LNCaP clone FGC (cell line): ENCODE results near the gene ZC3H7A.

Source experiments
- DNase-seq: peaks from one replicate; pipeline ENCODE4 v3.0.0-alpha.2; 2011; ENCODE audit warnings: low read depth
- H3K4me3 ChIP-seq: 2 replicates; pipeline ENCODE4 v1.5.1; 2011; ENCODE audit warnings: mild to moderate bottlenecking, low read depth, low read length, control low read depth
- TF ChIP-seq, protein P1 (sequence below): IDR thresholded peaks from 2 replicates; pipeline ENCODE4 v1.5.1; 2012; ENCODE audit warnings: mild to moderate bottlenecking; ENCODE audit not compliant: control insufficient read depth, insufficient read depth; ENCODE audit errors: extremely low read depth

The ZC3H7A gene

DNA sequence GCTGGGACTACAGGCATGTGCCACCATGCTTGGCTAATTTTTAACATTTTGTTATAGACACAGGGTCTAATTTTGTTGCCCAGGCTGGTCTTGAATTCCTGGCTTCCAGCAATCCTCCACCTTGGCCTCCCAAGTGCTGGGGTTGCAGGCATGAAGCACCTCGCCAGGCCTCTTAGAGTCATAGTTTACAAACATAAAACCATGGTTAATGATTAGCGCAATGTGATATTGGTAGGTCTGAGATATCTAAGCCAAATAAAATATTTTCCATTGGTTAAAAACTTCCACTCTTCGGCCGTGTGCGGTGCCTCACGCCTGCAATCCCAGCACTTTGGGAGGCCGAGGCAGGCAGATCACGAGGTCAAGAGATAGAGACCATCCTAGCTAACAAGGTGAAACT is 71.0 kb downstream of the ZC3H7A start:
- TF ChIP-seq, protein P1, sequence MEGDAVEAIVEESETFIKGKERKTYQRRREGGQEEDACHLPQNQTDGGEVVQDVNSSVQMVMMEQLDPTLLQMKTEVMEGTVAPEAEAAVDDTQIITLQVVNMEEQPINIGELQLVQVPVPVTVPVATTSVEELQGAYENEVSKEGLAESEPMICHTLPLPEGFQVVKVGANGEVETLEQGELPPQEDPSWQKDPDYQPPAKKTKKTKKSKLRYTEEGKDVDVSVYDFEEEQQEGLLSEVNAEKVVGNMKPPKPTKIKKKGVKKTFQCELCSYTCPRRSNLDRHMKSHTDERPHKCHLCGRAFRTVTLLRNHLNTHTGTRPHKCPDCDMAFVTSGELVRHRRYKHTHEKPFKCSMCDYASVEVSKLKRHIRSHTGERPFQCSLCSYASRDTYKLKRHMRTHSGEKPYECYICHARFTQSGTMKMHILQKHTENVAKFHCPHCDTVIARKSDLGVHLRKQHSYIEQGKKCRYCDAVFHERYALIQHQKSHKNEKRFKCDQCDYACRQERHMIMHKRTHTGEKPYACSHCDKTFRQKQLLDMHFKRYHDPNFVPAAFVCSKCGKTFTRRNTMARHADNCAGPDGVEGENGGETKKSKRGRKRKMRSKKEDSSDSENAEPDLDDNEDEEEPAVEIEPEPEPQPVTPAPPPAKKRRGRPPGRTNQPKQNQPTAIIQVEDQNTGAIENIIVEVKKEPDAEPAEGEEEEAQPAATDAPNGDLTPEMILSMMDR, result no peak
- no peak for DNase-seq
- no peak overlapping the region for H3K4me3 ChIP-seq

- TF ChIP-seq, protein P1, result no peak
These were observed 71.6 kb downstream of the ZC3H7A start for GRCh38 chr16:11725457-11725856.

DNA sequence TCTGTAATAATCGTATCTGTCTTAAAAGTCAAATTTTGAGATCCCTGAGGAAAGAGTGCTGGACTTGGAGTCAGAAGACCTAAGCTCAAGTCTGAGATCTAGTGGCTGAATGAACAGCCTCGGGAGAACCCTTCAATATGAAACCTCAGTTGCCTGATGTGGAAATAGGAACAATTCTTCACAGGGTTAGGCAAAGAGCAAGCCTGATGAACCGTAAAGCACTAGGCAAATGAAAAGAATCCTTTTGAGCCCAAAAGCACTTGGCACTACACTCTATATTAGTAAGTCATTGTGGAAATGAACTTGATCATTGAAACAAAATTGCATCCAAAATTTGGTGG is 74.6 kb downstream of the ZC3H7A start:
- H3K4me3 ChIP-seq, result no peak overlapping the region
- TF ChIP-seq, protein P1, result no peak
- no peak for DNase-seq

More at GRCh38 chr16:11725457-11725856, 71.6 kb downstream of the ZC3H7A start:
- no peak for DNase-seq
- H3K4me3 ChIP-seq, result no peak overlapping the region

GRCh38 chr16:11721781-11722467 is 75.1 kb downstream of the ZC3H7A start:
- no peak for DNase-seq
- H3K4me3 ChIP-seq, result no peak overlapping the region
- TF ChIP-seq, protein P1, result no peak

DNA sequence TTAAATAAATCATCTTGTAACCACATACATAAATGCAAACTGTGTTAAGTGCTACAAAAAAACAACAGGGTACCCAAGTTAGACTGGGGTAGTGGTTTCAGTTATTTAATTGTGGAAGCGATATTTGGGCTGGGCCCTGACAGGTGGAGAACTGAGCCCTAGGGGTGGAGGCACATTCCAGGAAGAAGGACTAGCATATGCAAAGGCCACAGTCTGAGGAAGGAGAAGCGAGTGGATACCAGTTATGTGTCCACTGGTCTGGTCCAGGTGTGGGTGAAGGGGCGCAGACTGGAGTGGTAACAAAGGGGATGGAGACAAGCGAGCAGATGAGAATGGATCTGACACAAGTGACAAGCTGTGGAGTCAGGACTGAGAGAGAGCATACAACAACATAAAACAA is 77.3 kb downstream of the ZC3H7A start:
- no peak overlapping the region for H3K4me3 ChIP-seq
- no peak for DNase-seq
- TF ChIP-seq, protein P1, result no peak

DNA sequence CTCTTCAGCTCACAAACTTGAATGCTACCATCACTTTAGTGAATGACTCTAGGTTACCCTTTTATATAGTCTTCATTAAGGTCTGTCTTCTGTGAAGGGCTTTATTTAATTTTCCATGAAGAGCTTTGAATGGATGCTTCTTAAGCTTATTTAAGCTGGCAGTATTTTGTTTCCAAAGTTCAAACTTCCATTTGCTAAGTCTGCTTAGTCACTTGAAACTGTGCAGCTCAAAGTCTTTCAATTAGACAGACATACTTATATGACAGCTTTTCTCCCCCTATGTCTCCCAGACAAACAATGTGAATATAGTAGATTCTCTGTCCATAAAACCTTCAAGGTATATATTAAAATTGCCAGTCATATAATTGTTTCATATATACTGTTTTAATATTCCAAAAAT is 77.9 kb downstream of the ZC3H7A start:
- H3K4me3 ChIP-seq, result no peak overlapping the region
- no peak for DNase-seq
- TF ChIP-seq, protein P1, result no peak

GRCh38 chr16:11717811-11718210 is 79.2 kb downstream of the ZC3H7A start:
- TF ChIP-seq, protein P1, result no peak
- H3K4me3 ChIP-seq, result no peak overlapping the region
- no peak for DNase-seq
